Mesodermal cell (in vitro differentiated cells): ENCODE results near the gene TTC7B.
A peak's percentile ranks its signal among the peaks of the same experiment; 100 is the strongest.

Experiments used
- H3K27ac ChIP-seq: 2 replicates; pipeline ENCODE4 v1.7.0; 2013; ENCODE audit warnings: mild to moderate bottlenecking, low read depth, low read length, moderate library complexity; ENCODE audit not compliant: severe bottlenecking
- H3K36me3 ChIP-seq: 2 replicates; pipeline ENCODE4 v1.7.1; 2013; ENCODE audit warnings: mild to moderate bottlenecking, low read length, moderate library complexity; ENCODE audit not compliant: control insufficient read depth, insufficient read depth
- H3K4me1 ChIP-seq: one replicate; pipeline ENCODE4 v1.7.1; 2013; ENCODE audit warnings: mild to moderate bottlenecking, low read length; ENCODE audit not compliant: insufficient read depth, control insufficient read depth, poor library complexity, severe bottlenecking
- H3K4me3 ChIP-seq: 2 replicates; pipeline ENCODE4 v1.7.0; 2013; ENCODE audit warnings: low read length, control low read depth, mild to moderate bottlenecking; ENCODE audit not compliant: insufficient read depth, poor library complexity, severe bottlenecking; ENCODE audit errors: extremely low read depth
- H3K9me3 ChIP-seq: 2 replicates; pipeline ENCODE4 v1.7.1; 2013; ENCODE audit warnings: mild to moderate bottlenecking, low read length, moderate library complexity; ENCODE audit not compliant: control insufficient read depth
- WGBS, 2 experiments: methylation state at CpG; one replicate each; pipeline ENCODE4 v1.1.5; 2013; ENCODE audit warnings: missing lambda C conversion rate in 2 of 2; ENCODE audit not compliant: insufficient coverage in 2 of 2; 5-methylcytosine and 5-hydroxymethylcytosine counted together

The TTC7B gene

DNA sequence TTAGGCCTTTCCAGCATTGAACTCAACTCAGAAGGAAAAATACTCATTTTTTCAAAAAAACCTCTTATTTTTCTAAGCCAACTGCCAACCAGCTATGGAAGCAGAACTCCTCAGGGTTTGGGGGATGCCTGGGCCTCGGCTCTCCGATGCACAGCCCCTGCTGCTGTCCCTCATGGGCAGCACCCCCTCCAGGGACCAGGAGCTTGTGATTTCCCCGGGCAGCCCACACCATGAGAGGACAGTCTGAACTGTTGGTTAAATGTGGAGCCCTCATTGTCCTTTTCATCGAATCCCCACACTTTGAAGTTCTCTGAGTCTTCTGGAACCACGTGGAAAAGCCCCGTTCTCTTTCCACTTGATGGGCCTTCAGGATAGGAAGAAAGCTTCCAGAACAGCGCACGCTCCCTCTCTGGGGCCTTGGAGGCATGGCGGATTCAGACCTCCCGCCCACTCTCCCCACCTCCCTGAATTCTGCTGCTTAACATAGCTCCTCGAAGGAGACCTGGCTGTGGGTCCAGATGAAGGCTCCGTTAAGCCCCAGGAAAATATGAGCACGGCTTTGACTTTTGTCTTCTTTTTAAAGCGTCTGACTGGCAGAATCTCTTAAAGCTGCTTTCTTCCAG, 262.8 kb downstream of the TTC7B start:
- Histone ChIP-seq H3K36me3 (peaks cover 2% of the 10 kb centered on the region), H3K4me1 (peaks cover 26% of the 10 kb centered on the region), H3K27ac (no peak overlapping the region), H3K9me3 (no peaks in the 10 kb centered on the region), H3K4me3 (no peak overlapping the region)
- 87 to 89% methylated on average over 9 to 12 of the region's 14 CpGs for WGBS, 2 experiments

DNA sequence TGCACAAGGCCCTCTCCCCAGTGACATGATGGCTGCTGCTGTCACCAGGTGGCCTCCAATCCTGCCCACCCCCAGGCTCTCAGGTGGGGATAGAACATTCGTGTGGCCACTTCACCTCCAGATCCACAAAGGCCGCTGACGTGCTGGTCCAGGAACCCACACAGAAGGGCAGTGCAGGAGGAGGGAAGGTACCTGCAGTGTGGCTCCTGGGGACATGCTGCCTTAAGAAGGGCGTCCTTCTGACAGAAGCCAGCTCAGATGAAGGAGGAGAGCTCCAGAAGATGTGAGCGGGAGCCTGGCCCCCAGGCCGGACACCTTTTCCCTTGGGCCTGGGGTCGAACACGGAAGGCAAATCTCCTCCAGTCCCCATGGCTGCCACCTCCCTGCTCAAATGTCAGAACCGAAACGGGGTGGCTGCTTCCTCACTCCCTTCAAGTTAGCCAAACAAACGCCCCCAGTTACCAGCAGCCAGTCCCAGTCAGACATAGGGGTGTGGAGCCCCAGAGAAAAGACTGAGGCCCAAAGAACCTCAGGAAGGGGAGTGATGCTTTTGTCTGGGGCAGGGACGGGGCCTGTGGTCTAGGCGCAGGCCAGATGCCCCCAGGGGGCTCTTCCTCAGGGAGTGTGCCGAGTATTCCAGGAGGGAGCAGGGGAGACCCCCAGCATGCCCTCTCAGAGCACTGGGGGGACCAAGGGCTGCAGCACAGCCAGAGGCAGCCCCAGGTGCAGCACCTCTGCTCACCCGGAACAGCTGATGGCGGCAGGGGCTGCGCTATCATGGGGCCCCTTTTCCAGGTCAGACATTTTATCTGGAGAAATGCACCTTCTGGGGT, 263.5 kb downstream of the TTC7B start:
- no peak overlapping the region for H3K27ac ChIP-seq
- 96 to 98% methylated on average over 10 to 13 of the region's 17 CpGs for WGBS, 2 experiments
- H3K36me3 ChIP-seq, result peaks cover 2% of the 10 kb centered on the region
- H3K4me3 ChIP-seq, result no peak overlapping the region
- peaks cover 26% of the 10 kb centered on the region for H3K4me1 ChIP-seq
- no peaks in the 10 kb centered on the region for H3K9me3 ChIP-seq

DNA sequence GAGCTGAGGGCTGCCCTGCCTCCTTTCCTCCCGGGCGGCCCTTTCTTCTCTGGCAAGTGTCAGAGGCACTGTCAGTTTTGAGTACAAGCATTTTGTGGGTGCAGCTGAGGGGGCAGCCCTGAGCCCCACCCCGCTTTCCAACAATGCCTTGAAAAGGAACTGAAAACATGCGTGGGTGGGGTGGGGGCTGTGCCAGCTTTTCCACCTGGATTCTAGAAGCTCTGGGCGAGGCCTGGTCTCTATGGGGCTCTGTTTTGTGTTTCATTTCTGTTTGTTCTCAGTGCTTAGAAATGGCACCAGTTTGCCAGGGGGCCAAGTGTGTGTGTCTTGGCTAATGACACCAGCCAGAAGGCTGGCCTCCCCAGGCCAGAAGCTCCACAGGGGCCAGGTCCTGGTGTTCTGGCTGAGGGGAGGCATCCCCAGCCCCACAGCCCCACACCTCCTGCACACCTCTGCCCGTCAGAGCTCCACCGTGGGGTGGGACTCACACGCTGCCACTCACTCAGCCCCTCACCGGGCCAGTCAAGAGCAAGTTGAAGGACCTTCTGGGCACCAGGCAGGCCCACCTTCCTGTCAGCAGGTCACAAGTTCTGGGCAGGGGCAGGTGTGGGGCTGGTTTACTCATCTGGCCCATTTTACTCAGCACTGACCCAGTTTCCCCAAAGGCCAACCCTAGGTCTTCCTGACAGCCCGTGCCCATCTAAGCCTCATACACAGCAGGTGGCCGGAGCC, 264.3 kb downstream of the TTC7B start:
- H3K4me3 ChIP-seq, result no peak overlapping the region
- H3K27ac ChIP-seq, result no peak overlapping the region
- H3K4me1 ChIP-seq, result peaks cover 26% of the 10 kb centered on the region
- H3K36me3 ChIP-seq, result peaks cover 2% of the 10 kb centered on the region
- WGBS, 2 experiments, result 94 to 96% methylated on average over 5 to 11 of the region's 11 CpGs
- H3K9me3 ChIP-seq, result no peaks in the 10 kb centered on the region

DNA sequence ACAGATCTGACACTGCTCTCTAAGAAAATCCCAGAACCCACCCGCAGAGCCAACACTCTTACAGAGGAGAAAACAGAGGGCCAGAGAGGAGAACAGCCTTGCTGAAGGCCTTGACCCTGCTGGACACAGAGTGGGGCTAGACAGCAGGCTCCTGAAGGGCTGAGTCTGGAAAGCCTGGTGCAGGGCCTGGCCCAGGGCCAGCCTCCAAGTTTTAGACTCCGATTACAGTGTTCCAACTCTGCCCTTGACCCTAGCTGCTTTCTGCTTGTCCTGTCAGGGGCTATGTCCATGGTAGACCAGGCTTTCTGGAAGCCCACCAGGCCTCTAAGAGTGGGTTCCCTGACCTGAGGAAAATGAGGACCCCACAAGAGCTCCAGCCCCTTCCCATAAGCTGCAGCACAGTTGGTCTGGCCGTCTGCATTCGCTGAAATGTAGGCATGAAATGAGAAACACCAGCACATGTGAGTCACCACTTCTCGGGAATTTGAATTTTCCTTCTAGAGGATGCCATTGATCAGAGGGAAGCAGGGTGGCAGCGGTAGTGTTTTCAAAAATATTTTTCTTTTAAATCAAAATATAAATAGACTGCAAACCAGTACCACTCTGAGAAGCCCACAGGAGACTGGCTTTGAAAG, 265.0 kb downstream of the TTC7B start:
- Histone ChIP-seq H3K27ac (peak overlapping the region; percentile 31), H3K9me3 (no peaks in the 10 kb centered on the region), H3K4me1 (peaks cover 19% of the 10 kb centered on the region), H3K4me3 (no peak overlapping the region), H3K36me3 (peaks cover 2% of the 10 kb centered on the region)
- 83 to 85% methylated on average over 4 of the region's 6 CpGs for WGBS, 2 experiments

DNA sequence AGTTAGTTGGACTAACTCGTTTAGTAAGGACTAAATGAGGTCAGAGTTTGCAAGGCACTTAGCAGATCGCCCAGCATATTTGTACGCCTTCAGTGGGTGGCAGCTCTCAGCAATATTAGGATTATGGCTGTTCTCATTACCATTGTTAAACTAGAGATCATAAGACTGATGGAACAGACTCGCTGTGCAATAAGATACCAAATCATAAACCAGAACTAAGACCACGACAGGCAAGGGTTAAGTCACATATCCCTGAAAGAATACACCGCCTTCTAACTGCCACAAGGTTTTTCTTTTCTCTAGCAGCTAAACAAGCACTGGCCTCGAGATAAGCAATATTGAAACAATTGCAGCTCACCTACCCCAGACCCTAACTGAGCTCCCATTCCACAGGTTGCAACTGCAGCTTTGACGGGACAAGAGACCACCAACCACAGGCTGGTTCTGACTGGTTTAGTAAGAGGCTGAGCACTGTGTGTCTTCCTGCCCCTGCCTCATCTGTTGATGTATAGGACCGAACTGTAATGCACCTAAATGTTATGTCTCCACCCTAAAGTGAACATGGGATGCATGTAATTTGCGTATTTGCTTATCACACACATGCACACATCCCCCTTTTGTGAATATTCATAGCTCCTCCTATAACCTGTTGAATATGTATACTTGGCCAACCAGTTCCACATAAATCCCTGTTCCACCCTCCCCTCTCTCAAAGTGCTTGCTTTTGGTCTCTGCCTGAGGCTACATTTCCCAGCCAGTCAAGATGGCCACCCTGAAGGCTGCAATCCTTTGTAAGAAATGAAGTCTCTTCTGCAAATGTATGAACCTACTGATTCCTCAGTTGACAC, 266.2 kb downstream of the TTC7B start:
- H3K27ac ChIP-seq, result no peak overlapping the region
- H3K4me3 ChIP-seq, result no peak overlapping the region
- H3K4me1 ChIP-seq, result peaks cover 11% of the 10 kb centered on the region

DNA sequence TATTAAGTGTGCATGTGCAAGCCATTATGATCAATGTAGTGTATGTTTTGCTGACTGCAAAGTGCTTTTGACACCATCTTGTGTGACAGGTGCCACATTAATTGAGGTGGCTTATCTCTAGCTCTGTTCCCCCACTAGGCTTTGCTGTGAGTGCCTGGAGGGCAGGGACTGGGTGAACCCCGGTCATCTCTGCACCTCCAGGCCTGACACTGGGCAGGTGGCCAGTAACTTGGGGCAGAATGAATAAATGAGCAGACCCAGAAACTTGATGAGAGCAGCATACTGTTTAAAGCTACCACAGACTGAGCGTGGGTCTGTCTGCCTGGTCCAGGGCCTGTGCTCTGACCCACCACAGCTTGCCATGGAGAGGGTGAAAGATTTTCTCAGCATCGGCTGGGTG, 267.8 kb downstream of the TTC7B start:
- Histone ChIP-seq H3K4me1 (peaks cover 11% of the 10 kb centered on the region), H3K36me3 (no peaks in the 10 kb centered on the region), H3K4me3 (no peak overlapping the region), H3K9me3 (no peaks in the 10 kb centered on the region), H3K27ac (no peak overlapping the region)
- 97 to 100% methylated on average over 3 of the region's 3 CpGs for WGBS, 2 experiments

More for the DNA sequence above, 266.2 kb downstream of the TTC7B start:
- peaks cover 2% of the 10 kb centered on the region for H3K36me3 ChIP-seq
- 94 to 97% methylated on average over 8 to 9 of the region's 10 CpGs for WGBS, 2 experiments
- H3K9me3 ChIP-seq, result no peaks in the 10 kb centered on the region

DNA sequence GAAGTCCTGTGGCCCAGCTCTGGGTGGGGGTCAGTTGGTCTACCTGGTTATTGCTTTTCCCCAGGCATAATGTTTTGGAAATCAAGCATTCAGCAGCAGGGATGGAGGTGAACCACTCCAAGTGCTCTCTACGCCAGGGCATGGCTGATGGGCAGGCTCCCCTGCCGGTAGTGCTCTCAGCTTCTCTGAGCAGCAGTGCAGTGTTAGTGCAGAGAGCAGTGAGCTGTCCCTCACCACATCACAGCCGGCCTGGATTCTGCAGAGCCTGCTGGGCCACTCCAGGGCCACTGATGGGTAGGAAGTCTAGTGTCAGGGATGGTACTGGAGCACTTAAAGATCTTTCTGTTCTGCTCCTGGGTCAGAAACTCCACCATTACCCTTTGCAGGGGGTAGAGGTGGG, 268.3 kb downstream of the TTC7B start:
- 90 to 94% methylated on average over 2 of the region's 3 CpGs for WGBS, 2 experiments
- no peak overlapping the region for H3K4me3 ChIP-seq

DNA sequence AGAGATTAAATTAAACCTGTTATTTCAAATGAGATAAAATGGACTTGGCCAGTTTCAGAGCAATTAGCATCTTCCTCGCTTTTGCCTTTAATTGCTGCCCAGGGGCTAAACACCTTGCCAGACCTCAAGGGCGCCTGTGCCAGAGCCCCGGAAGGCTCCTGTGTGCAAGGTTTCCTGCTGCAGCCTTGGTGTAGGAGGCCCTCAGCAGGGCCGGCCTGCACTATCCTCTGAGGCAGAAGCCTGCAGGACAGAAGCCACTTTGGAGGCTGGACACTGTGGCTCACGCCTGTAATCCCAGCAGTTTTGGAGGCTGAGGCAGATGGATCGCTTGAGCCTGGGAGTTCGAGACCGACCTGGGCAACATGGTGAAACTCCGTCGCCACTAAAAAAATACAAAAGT, 269.0 kb downstream of the TTC7B start:
- WGBS, 2 experiments, result 93 to 97% methylated on average over 10 of the region's 10 CpGs
- H3K4me1 ChIP-seq, result peaks cover 11% of the 10 kb centered on the region
- H3K27ac ChIP-seq, result no peak overlapping the region
- H3K36me3 ChIP-seq, result no peaks in the 10 kb centered on the region
- H3K4me3 ChIP-seq, result no peak overlapping the region
- no peaks in the 10 kb centered on the region for H3K9me3 ChIP-seq

More for the DNA sequence above, 268.3 kb downstream of the TTC7B start:
- H3K27ac ChIP-seq, result no peak overlapping the region
- H3K9me3 ChIP-seq, result no peaks in the 10 kb centered on the region
- H3K36me3 ChIP-seq, result no peaks in the 10 kb centered on the region
- peaks cover 11% of the 10 kb centered on the region for H3K4me1 ChIP-seq

DNA sequence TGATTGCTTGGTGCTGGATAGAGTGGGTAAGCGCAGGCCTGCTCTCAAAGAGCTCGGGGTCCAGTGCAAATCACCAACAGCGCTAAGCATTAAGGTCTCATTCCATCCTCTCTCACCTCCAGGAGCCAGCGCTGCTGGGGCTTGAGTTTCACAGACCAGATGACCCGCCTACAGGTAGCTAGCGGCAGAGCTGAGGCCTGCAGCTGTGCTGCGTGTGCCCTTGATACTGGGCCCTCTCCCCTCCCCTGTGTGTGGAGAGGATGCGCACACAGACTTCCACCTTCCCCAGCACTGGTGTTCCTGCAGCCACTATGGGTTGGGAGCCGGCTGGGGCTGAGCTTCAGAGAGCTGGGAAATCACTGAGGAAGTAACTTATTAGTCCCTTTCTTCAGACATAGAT, 269.5 kb downstream of the TTC7B start:
- Histone ChIP-seq H3K36me3 (no peaks in the 10 kb centered on the region), H3K27ac (no peak overlapping the region), H3K4me3 (no peak overlapping the region), H3K4me1 (peaks cover 8% of the 10 kb centered on the region), H3K9me3 (no peaks in the 10 kb centered on the region)
- 51 to 80% methylated on average over 5 to 6 of the region's 9 CpGs for WGBS, 2 experiments
